Vagina (tissue), 2 donors: ENCODE results near the gene USP47. TPM values are rescaled to one million over a fixed set of nuclear protein-coding genes. Genes with fewer than 3 reads are reported as not detected.

Experiments used
- DNase-seq, 2 donors: peaks; one replicate each; pipeline ENCODE4 v3.0.0-alpha.2; 2017; ENCODE audit errors: extremely low spot score in 2 of 2
- H3K27ac ChIP-seq: fragments of 200-600 bp; sonication (generic); one replicate; pipeline ENCODE4 v1.5.1; 2019
- H3K27me3 ChIP-seq: fragments of 200-600 bp; sonication (generic); one replicate; pipeline ENCODE4 v1.5.1; 2019
- H3K36me3 ChIP-seq, 2 donors: fragments of 200-600 bp; sonication (generic); one replicate each; pipeline ENCODE4 v1.5.1; 2017 to 2019
- H3K4me1 ChIP-seq: fragments of 200-600 bp; sonication (generic); one replicate; pipeline ENCODE4 v1.5.1; 2019
- H3K4me3 ChIP-seq, 2 donors: fragments of 200-600 bp; sonication (generic); 1 replicate in 1 of 2; 2 replicates in 1 of 2; pipeline ENCODE4 v1.5.1; 2016 to 2019
- H3K9me3 ChIP-seq: fragments of 200-600 bp; sonication (generic); one replicate; pipeline ENCODE4 v1.5.1; 2019
- CTCF ChIP-seq, 3 experiments: fragments of 450-650 bp in 2 of 3; fragments of 200-600 bp in 1 of 3; sonication (generic) in 1 of 3; IDR thresholded peaks; one replicate each; pipeline ENCODE4 v1.5.1; 2017 to 2019; ENCODE audit warnings: antibody characterized with exemption in 3 of 3, mild to moderate bottlenecking in 2 of 3, moderate library complexity in 2 of 3
- POLR2A ChIP-seq, 2 donors: fragments of 450-650 bp; IDR thresholded peaks; one replicate each; pipeline ENCODE4 v1.6.1; 2017; ENCODE audit warnings: antibody characterized with exemption in 2 of 2, mild to moderate bottlenecking in 2 of 2, moderate library complexity in 2 of 2
- POLR2AphosphoS5 ChIP-seq, 2 donors: sonication (generic); formaldehyde crosslinking; IDR thresholded peaks; one replicate each; pipeline ENCODE4 v1.9.0; 2017; ENCODE audit warnings: antibody characterized with exemption in 2 of 2, mild to moderate bottlenecking in 2 of 2, low read depth in 1 of 2; ENCODE audit not compliant: insufficient read depth in 1 of 2
- intact Hi-C: fragments of 100-400 bp; cut with DNase I; formaldehyde crosslinking; loops from one replicate; pipeline ENCODE4 v1.15.1; 2023
- total RNA-seq: library from RNA; depleted of rRNA; stranded (reverse); fragments of >200 nt; gene quantifications from one replicate; pipeline ENCODE4 v1.2.3, GENCODE V29; 2016

Gene USP47
- total RNA-seq, 1 donor from 2014 or later = 69.2 TPM

GRCh38 chr11:12007769-12008737 is 166.3 kb downstream of the USP47 start, which contains the start of gene DKK3:
DKK3 (minus strand) TSS chr11:12008626; CDS start chr11:12008582, 44 bp downstream.
- H3K9me3 ChIP-seq = no peaks in the 10 kb centered on the region
- TF ChIP-seq POLR2A (IDR thresholded peaks at IDR 0.05) (peak in 1 of 2 donors; percentile 32), POLR2AphosphoS5 (IDR thresholded peaks at IDR 0.05; ENCODE audit: insufficient read depth in 1 of 2, low read depth in 1 of 2) (peak in 1 of 2 donors; percentile 59), CTCF (IDR thresholded peaks at IDR 0.05) (no peak)
- intact Hi-C loops = no loop called here
- peaks cover 51% of the 10 kb centered on the region for H3K4me1 ChIP-seq
- H3K27me3 ChIP-seq = no peaks in the 10 kb centered on the region
- DNase-seq = no peak
- H3K4me3 ChIP-seq = peak within 1 kb of the TSS; percentile 60 to 80
- no peaks in the 10 kb centered on the region for H3K36me3 ChIP-seq
- peak within 1 kb of the TSS; percentile 83 for H3K27ac ChIP-seq

Other genes with a start within 250 kb of the USP47 start
- gene GALNT18, start 220.0 kb upstream of the USP47 start, total RNA-seq = 22.1 TPM
- gene DKK3, start 166.7 kb downstream of the USP47 start, total RNA-seq = 110 TPM